Stomach smooth muscle (tissue), 2 donors: ENCODE results near the gene KPNA1.

Source experiments
- H3K27ac ChIP-seq: one replicate; pipeline ENCODE4 v1.7.0; 2013; ENCODE audit warnings: mild to moderate bottlenecking, low read length, inconsistent platforms
- H3K27me3 ChIP-seq, 2 donors: one replicate each; pipeline ENCODE4 v1.7.0; 2013; ENCODE audit warnings: low read length in 2 of 2; ENCODE audit not compliant: insufficient read depth in 2 of 2, control insufficient read depth in 1 of 2
- H3K36me3 ChIP-seq, 2 donors: one replicate each; pipeline ENCODE4 v1.7.0; 2013; ENCODE audit warnings: low read length in 2 of 2; ENCODE audit not compliant: control insufficient read depth in 2 of 2, insufficient read depth in 2 of 2
- H3K4me1 ChIP-seq: one replicate; pipeline ENCODE4 v1.7.0; 2013; ENCODE audit warnings: low read length; ENCODE audit not compliant: control insufficient read depth, insufficient read depth
- H3K4me3 ChIP-seq, 2 donors: one replicate each; pipeline ENCODE4 v1.7.0; 2013; ENCODE audit warnings: low read length in 2 of 2
- H3K9ac ChIP-seq, 2 donors: one replicate each; pipeline ENCODE4 v1.7.0; 2013; ENCODE audit warnings: low read length in 2 of 2, mild to moderate bottlenecking in 1 of 2
- H3K9me3 ChIP-seq, 2 donors: one replicate each; pipeline ENCODE4 v1.7.0; 2013; ENCODE audit warnings: low read length in 2 of 2; ENCODE audit not compliant: control insufficient read depth in 2 of 2
- donor health status: healthy.
- donor health status: Pancreatic carcinoma.

KPNA1 gene

GRCh38 chr3:122389197-122389596, 125.5 kb downstream of the KPNA1 start:
- H3K9me3 ChIP-seq: no peaks in the 10 kb centered on the region
- H3K27me3 ChIP-seq: no peaks in the 10 kb centered on the region
- no peak overlapping the region for H3K9ac ChIP-seq
- H3K4me3 ChIP-seq: no peak overlapping the region
- H3K36me3 ChIP-seq: peaks cover 0 to 4% of the 10 kb centered on the region in 2 donors
- no peak overlapping the region for H3K27ac ChIP-seq
- no peaks in the 10 kb centered on the region for H3K4me1 ChIP-seq

- peaks cover 5% of the 10 kb centered on the region for H3K4me1 ChIP-seq
- no peak overlapping the region for H3K4me3 ChIP-seq
These were observed 127.0 kb downstream of the KPNA1 start for GRCh38 chr3:122387709-122388108.

DNA sequence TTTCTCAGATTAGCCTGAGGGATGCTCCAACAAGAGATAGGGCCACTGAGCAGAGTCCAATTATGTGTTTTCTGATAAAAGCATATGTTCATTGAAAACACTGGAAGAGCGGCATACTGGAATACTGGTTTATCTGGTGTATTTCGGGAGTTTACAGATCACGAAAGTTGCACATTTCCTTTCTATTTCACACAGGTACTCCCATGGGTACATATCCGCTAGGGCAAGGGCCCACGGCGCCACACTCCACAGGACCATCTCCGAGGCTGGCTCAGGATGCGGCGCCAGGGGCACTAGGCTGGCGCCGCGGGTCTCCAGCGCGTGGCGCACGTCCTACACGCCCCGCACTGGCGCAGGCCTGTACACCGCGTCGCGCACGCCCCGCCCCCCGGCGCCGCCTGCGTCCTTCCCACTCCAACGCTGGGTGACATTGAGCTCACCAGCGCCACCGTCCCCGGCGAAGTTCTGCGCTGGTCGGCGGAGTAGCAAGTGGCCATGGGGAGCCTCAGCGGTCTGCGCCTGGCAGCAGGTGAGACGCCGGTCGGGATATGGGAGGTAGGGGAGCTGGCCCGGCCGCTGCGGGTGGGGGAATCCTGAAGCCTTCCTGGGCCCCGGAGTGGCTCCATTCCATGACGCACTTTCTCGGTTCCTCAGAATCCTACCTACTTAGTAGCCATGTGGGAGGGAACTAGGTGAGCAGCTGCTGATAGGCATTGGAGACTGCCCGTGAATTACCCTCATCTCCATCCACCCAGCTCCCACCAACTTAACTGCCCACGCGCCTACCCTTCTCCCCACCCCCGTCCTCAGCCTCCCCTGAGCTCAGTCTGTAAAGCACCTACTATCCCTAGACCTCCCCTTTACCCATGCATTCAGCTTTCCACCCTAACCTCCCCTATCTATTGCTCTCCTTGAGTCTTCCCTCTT, 130.7 kb downstream of the KPNA1 start, which contains the start of gene FAM162A:
FAM162A (plus strand) TSS at position 412 of the 927 bp plus-strand sequence; CDS start at position 496, 84 bp downstream.
- H3K4me3 ChIP-seq: peak within 1 kb of the TSS; percentile 89 to 94
- peaks cover 5% of the 10 kb centered on the region for H3K4me1 ChIP-seq
- H3K9me3 ChIP-seq: no peaks in the 10 kb centered on the region
- peak within 1 kb of the TSS; percentile 88 to 91 for H3K9ac ChIP-seq
- H3K27me3 ChIP-seq: no peaks in the 10 kb centered on the region
- H3K36me3 ChIP-seq: peaks cover 0 to 4% of the 10 kb centered on the region in 2 donors
- peak within 1 kb of the TSS; percentile 85 for H3K27ac ChIP-seq

More at GRCh38 chr3:122387709-122388108, 127.0 kb downstream of the KPNA1 start:
- Histone ChIP-seq H3K36me3 (peaks cover 0 to 4% of the 10 kb centered on the region in 2 donors), H3K27ac (no peak overlapping the region), H3K9ac (no peak overlapping the region), H3K9me3 (no peaks in the 10 kb centered on the region), H3K27me3 (no peaks in the 10 kb centered on the region)

DNA sequence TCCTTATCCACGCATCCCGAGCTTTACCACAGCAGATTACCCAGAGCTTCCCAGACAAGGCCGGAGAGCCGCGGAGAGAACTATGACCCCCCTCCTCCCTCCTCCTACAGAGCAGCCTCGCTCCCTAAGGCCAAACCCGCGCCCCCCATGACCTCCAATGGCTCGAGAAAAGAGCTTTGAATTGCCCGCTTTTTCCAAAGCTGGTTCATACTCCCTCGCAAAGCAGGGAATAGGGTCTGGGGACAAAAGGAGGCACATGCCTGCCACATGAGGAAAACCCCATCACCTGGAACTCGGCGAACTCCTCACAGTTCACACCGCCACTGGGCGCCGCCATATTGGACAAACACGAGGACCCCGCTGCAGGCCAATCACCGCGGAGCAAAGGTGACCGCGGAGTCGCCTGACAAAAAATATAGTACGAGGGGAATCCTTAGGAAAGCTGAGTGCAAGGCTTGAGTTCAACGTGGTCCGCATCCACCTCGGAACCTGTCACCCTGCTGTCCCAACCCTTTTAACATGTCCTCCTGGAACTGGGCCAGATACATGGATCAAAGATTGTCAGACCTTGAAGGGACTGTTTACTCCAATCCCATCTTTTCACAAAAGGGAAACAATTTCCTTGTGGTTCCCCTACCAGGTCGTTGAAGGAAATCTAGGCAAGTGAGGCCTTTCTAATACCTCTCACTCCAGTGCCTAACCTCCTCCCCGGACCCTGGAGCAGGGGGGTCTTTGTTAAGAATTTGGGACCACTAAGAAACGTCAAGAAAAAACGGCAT, 131.7 kb downstream of the KPNA1 start, which contains the start of gene MIX23:
MIX23 (minus strand) TSS at position 344 of the 779 bp plus-strand sequence; CDS start at position 337, 7 bp downstream.
- Histone ChIP-seq H3K9me3 (no peaks in the 10 kb centered on the region), H3K9ac (peak within 1 kb of the TSS; percentile 88 to 91), H3K4me1 (peaks cover 5% of the 10 kb centered on the region), H3K27me3 (no peaks in the 10 kb centered on the region), H3K36me3 (peaks cover 0 to 4% of the 10 kb centered on the region in 2 donors), H3K4me3 (peak within 1 kb of the TSS; percentile 89 to 94), H3K27ac (peak within 1 kb of the TSS; percentile 85)

DNA sequence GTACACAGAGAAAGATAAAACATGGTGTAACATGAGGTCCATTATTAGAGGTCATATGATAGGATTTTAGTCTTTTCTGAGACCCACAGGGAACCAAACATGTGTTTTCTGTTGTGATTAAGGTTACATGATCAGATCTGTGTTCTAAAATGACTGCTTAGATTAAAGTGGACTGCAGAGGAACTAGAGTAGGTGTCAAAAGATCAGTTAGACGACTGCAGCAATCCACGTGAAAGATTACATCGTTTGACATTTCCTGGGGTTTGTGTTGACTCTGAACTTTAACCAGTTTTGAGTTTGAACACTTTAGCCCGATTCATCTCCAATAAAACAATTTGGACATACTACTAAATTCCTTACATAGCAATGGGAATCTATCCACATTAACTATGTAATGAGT, 136.8 kb downstream of the KPNA1 start:
- H3K4me3 ChIP-seq: no peak overlapping the region

GRCh38 chr3:122374034-122374433, 140.7 kb downstream of the KPNA1 start:
- H3K27ac ChIP-seq: no peak overlapping the region

More for the DNA sequence above, 136.8 kb downstream of the KPNA1 start:
- no peaks in the 10 kb centered on the region for H3K27me3 ChIP-seq
- no peak overlapping the region for H3K27ac ChIP-seq
- H3K4me1 ChIP-seq: no peaks in the 10 kb centered on the region
- H3K36me3 ChIP-seq: no peaks in the 10 kb centered on the region
- H3K9me3 ChIP-seq: no peaks in the 10 kb centered on the region
- no peak overlapping the region for H3K9ac ChIP-seq

More at GRCh38 chr3:122374034-122374433, 140.7 kb downstream of the KPNA1 start:
- Histone ChIP-seq H3K36me3 (peaks cover 2 to 8% of the 10 kb centered on the region in 2 donors), H3K4me1 (no peaks in the 10 kb centered on the region), H3K9ac (no peak overlapping the region), H3K9me3 (no peaks in the 10 kb centered on the region), H3K4me3 (no peak overlapping the region), H3K27me3 (no peaks in the 10 kb centered on the region)
